ENCODE data around the gene CSNK1G3. TPM values are rescaled to one million over a fixed set of nuclear protein-coding genes. Genes with fewer than 3 reads are reported as not detected.

CSNK1G3 gene
- total RNA-seq, 1 donor from 2014 or later = 82.7 TPM

- intact Hi-C loops (cut with micrococcal nuclease) = loop anchor here (5.0 kb wide), 1 partner anchor 64 kb away; no protein-coding TSS in a partner anchor
- no peak for DNase-seq
- H3K4me3 Mint-ChIP-seq = no peak overlapping the region
- ChIA-PET CTCF (no interaction called here), POLR2A (no interaction called here)
- no peaks in the 10 kb centered on the region for H3K9me3 Mint-ChIP-seq
- TF ChIP-seq CTCF (IDR thresholded peaks at IDR 0.05) = no peak
- H3K4me1 Mint-ChIP-seq = peaks cover 2% of the 10 kb centered on the region
- no peaks in the 10 kb centered on the region for H3K27me3 Mint-ChIP-seq
- peaks cover 41% of the 10 kb centered on the region for H3K36me3 Mint-ChIP-seq (ENCODE audit: low read depth)
- no peak for ATAC-seq (ENCODE audit: low read depth)
- no peak overlapping the region for H3K27ac Mint-ChIP-seq
These were observed 73.9 kb downstream of the CSNK1G3 start for GRCh38 chr5:123585871-123586270.

DNA sequence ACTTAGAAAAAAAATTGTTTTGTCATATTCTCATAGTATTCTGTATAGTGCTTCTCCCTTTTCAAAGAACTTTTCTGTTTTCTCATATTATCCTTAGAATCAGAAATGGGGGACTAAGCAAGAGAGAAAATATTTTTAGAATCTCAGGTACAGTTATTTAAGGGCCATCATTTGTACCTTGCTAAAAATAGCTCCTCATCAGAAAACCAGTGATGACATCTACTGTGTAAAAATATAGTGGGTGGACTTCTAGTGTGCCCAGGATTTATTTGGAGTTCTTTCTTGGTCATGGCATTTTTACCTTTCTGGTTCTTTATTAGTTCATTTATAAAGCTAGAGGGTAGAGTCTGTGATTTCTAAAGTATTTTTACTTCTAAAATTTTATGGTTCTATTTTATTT is 82.5 kb downstream of the CSNK1G3 start:
- ATAC-seq (ENCODE audit: low read depth) = no peak
- intact Hi-C loops (cut with micrococcal nuclease) = loop anchor here (2.0 kb wide), 1 partner anchor 16 kb away; no protein-coding TSS in a partner anchor

GRCh38 chr5:123597018-123597417 is 85.0 kb downstream of the CSNK1G3 start:
- no peak overlapping the region for H3K4me3 Mint-ChIP-seq
- peaks cover 59% of the 10 kb centered on the region for H3K36me3 Mint-ChIP-seq (ENCODE audit: low read depth)
- no peak for ATAC-seq (ENCODE audit: low read depth)
- ChIA-PET CTCF (interaction anchor here (2.6 kb wide), 1 partner anchor 173 kb away, joined by 8 read pairs; the partner anchor contains the start of gene CEP120), POLR2A (no interaction called here)
- H3K27me3 Mint-ChIP-seq = no peaks in the 10 kb centered on the region
- intact Hi-C loops (cut with micrococcal nuclease) = loop anchor here (5.0 kb wide), 1 partner anchor 80 kb away; no protein-coding TSS in a partner anchor
- H3K9me3 Mint-ChIP-seq = no peaks in the 10 kb centered on the region
- no peak for DNase-seq
- peaks cover 17% of the 10 kb centered on the region for H3K4me1 Mint-ChIP-seq
- TF ChIP-seq CTCF (IDR thresholded peaks at IDR 0.05) = no peak
- H3K27ac Mint-ChIP-seq = no peak overlapping the region

More for the DNA sequence above, 82.5 kb downstream of the CSNK1G3 start:
- peaks cover 17% of the 10 kb centered on the region for H3K4me1 Mint-ChIP-seq
- H3K36me3 Mint-ChIP-seq (ENCODE audit: low read depth) = peaks cover 62% of the 10 kb centered on the region
- H3K9me3 Mint-ChIP-seq = no peaks in the 10 kb centered on the region
- no peak for DNase-seq
- CTCF ChIA-PET = no interaction called here
- POLR2A ChIA-PET = no interaction called here
- H3K4me3 Mint-ChIP-seq = no peak overlapping the region
- no peak for TF ChIP-seq CTCF (IDR thresholded peaks at IDR 0.05)
- H3K27me3 Mint-ChIP-seq = no peaks in the 10 kb centered on the region
- no peak overlapping the region for H3K27ac Mint-ChIP-seq

GRCh38 chr5:123598028-123598689 is 86.2 kb downstream of the CSNK1G3 start:
- POLR2A ChIA-PET = interaction anchor here (0.5 kb wide), 1 partner anchor 180 kb away, joined by 3 read pairs; no protein-coding TSS in a partner anchor
- CTCF ChIA-PET = interaction anchor here (1.0 to 2.6 kb wide), 2 partner anchors 13 to 175 kb away, joined by 3 to 8 read pairs; partner anchors contain the start of gene CEP120
- intact Hi-C loops (cut with micrococcal nuclease) = loop anchor here (5.0 kb wide), 1 partner anchor 81 kb away; no protein-coding TSS in a partner anchor
- peaks cover 17% of the 10 kb centered on the region for H3K4me1 Mint-ChIP-seq
- H3K27me3 Mint-ChIP-seq = no peaks in the 10 kb centered on the region
- TF ChIP-seq CTCF (IDR thresholded peaks at IDR 0.05) = no peak
- H3K36me3 Mint-ChIP-seq (ENCODE audit: low read depth) = peaks cover 62% of the 10 kb centered on the region
- H3K27ac Mint-ChIP-seq = peak overlapping the region; percentile 76
- DNase-seq (no peak), ATAC-seq (ENCODE audit: low read depth) (peak; percentile 70)
- no peaks in the 10 kb centered on the region for H3K9me3 Mint-ChIP-seq
- peak overlapping the region; percentile 33 for H3K4me3 Mint-ChIP-seq

- CTCF ChIA-PET = interaction anchor here (1.0 to 2.6 kb wide), 2 partner anchors 11 to 176 kb away, joined by 3 to 8 read pairs; partner anchors contain the start of gene CEP120
- Mint-ChIP-seq H3K27ac (no peak overlapping the region), H3K9me3 (no peaks in the 10 kb centered on the region), H3K36me3 (ENCODE audit: low read depth) (peaks cover 62% of the 10 kb centered on the region), H3K4me1 (peaks cover 17% of the 10 kb centered on the region), H3K4me3 (no peak overlapping the region), H3K27me3 (no peaks in the 10 kb centered on the region)
- DNase-seq (no peak), ATAC-seq (ENCODE audit: low read depth) (no peak)
- no peak for TF ChIP-seq CTCF (IDR thresholded peaks at IDR 0.05)
- intact Hi-C loops (cut with micrococcal nuclease) = loop anchor here (5.0 kb wide), 1 partner anchor 82 kb away; no protein-coding TSS in a partner anchor
- POLR2A ChIA-PET = no interaction called here
These were observed 87.2 kb downstream of the CSNK1G3 start for GRCh38 chr5:123599171-123599570.
